ENCODE data around the gene TUBB1.

The TUBB1 gene

GRCh38 chr20:59015812-59016711 lies 3.2 kb upstream of the TUBB1 start:
- Histone ChIP-seq H3K27ac (ENCODE audit: low read depth, low read length) (no peak overlapping the region), H3K27me3 (ENCODE audit: low read length) (no peaks in the 10 kb centered on the region), H3F3A (ENCODE audit: insufficient read depth) (peaks cover 6% of the 10 kb centered on the region; the same call in 1 of the 2 replicates), H3K4me3 (ENCODE audit: insufficient read depth, low read length, poor library complexity, severe bottlenecking) (no peak overlapping the region), H2AFZ (ENCODE audit: low read depth, low read length, severe bottlenecking) (peak overlapping the region; percentile 28), H3K4me2 (ENCODE audit: low read depth, low read length, poor library complexity, severe bottlenecking) (peak overlapping the region; percentile 29), H3K36me3 (ENCODE audit: low read length) (no peaks in the 10 kb centered on the region), H3K9ac (ENCODE audit: low read length) (peak overlapping the region; percentile 15; the same call in 1 of the 2 replicates), H3K79me2 (ENCODE audit: insufficient read depth, low read length) (no peaks in the 10 kb centered on the region), H4K20me1 (ENCODE audit: low read depth, low read length) (no peaks in the 10 kb centered on the region), H3K9me3 (ENCODE audit: insufficient read depth, low read length) (no peaks in the 10 kb centered on the region), H3K9me2 (replicated peaks; ENCODE audit: insufficient read depth, low read length) (no peaks in the 10 kb centered on the region)
- TF ChIP-seq CTCF (IDR thresholded peaks at IDR 0.05; ENCODE audit: insufficient read depth, low read length, poor library complexity, severe bottlenecking) = no peak

GRCh38 chr20:59016795-59017492 lies 2.3 kb upstream of the TUBB1 start:
- Histone ChIP-seq H2AFZ (ENCODE audit: low read depth, low read length, severe bottlenecking) (no peak overlapping the region), H3K9me2 (replicated peaks; ENCODE audit: insufficient read depth, low read length) (no peaks in the 10 kb centered on the region), H4K20me1 (ENCODE audit: low read depth, low read length) (no peaks in the 10 kb centered on the region), H3K27ac (ENCODE audit: low read depth, low read length) (peak overlapping the region; percentile 48), H3K36me3 (ENCODE audit: low read length) (no peaks in the 10 kb centered on the region), H3K4me3 (ENCODE audit: insufficient read depth, low read length, poor library complexity, severe bottlenecking) (no peak overlapping the region), H3K9me3 (ENCODE audit: insufficient read depth, low read length) (no peaks in the 10 kb centered on the region), H3K79me2 (ENCODE audit: insufficient read depth, low read length) (no peaks in the 10 kb centered on the region), H3K9ac (ENCODE audit: low read length) (no peak overlapping the region), H3K27me3 (ENCODE audit: low read length) (no peaks in the 10 kb centered on the region), H3F3A (ENCODE audit: insufficient read depth) (peaks cover 11% of the 10 kb centered on the region), H3K4me2 (ENCODE audit: low read depth, low read length, poor library complexity, severe bottlenecking) (peak overlapping the region; percentile 29)
- TF ChIP-seq CTCF (IDR thresholded peaks at IDR 0.05; ENCODE audit: insufficient read depth, low read length, poor library complexity, severe bottlenecking) (no peak), EZH2phosphoT487 (conservative IDR thresholded peaks at IDR 0.05; ENCODE audit: low read length) (no peak)

GRCh38 chr20:59017493-59018231 lies 1.6 kb upstream of the TUBB1 start:
- Histone ChIP-seq H2AFZ (ENCODE audit: low read depth, low read length, severe bottlenecking) (no peak overlapping the region), H3K9ac (ENCODE audit: low read length) (no peak overlapping the region)

More at GRCh38 chr20:59017493-59018231, 1.6 kb upstream of the TUBB1 start:
- Histone ChIP-seq H3K27ac (ENCODE audit: low read depth, low read length) (peak overlapping the region; percentile 48), H3K36me3 (ENCODE audit: low read length) (no peaks in the 10 kb centered on the region), H3K9me2 (replicated peaks; ENCODE audit: insufficient read depth, low read length) (no peaks in the 10 kb centered on the region), H3K4me2 (ENCODE audit: low read depth, low read length, poor library complexity, severe bottlenecking) (no peak overlapping the region), H3K79me2 (ENCODE audit: insufficient read depth, low read length) (no peaks in the 10 kb centered on the region), H3K4me3 (ENCODE audit: insufficient read depth, low read length, poor library complexity, severe bottlenecking) (no peak overlapping the region), H4K20me1 (ENCODE audit: low read depth, low read length) (no peaks in the 10 kb centered on the region), H3K9me3 (ENCODE audit: insufficient read depth, low read length) (no peaks in the 10 kb centered on the region), H3F3A (ENCODE audit: insufficient read depth) (peaks cover 11% of the 10 kb centered on the region), H3K27me3 (ENCODE audit: low read length) (no peaks in the 10 kb centered on the region)
- TF ChIP-seq CTCF (IDR thresholded peaks at IDR 0.05; ENCODE audit: insufficient read depth, low read length, poor library complexity, severe bottlenecking) (no peak), EZH2phosphoT487 (conservative IDR thresholded peaks at IDR 0.05; ENCODE audit: low read length) (no peak)

Measured in SU-DHL-6 (cell line).